H1 (cell line): Measurements from ENCODE around the gene RPS21. TPM values are rescaled to one million over a fixed set of nuclear protein-coding genes. Genes with fewer than 3 reads are reported as not detected.

Experiments
- ATF3 ChIP-seq: IDR thresholded peaks from 2 replicates; pipeline ENCODE4 v1.6.1; 2011; ENCODE audit warnings: low read depth, mild to moderate bottlenecking, low read length; ENCODE audit not compliant: insufficient read depth
- CBX5 ChIP-seq: fragments of 300-800, 300-1000 bp; sonication (generic); IDR thresholded peaks from 2 replicates; pipeline ENCODE4 v1.7.1; 2016; ENCODE audit warnings: antibody characterized with exemption, low read length, low read depth
- EP300 ChIP-seq, 2 experiments: IDR thresholded peaks; 1 replicate in 1 of 2; 2 replicates in 1 of 2; pipeline ENCODE4 v1.6.1; 2011 to 2012; ENCODE audit warnings: low read depth in 2 of 2, low read length in 2 of 2, mild to moderate bottlenecking in 2 of 2, borderline replicate concordance in 1 of 2, inconsistent platforms in 1 of 2, moderate library complexity in 1 of 2
- POU5F1 ChIP-seq: IDR thresholded peaks from 2 replicates; pipeline ENCODE4 v1.6.1; 2011; ENCODE audit warnings: low read depth, mild to moderate bottlenecking, low read length, moderate library complexity
- SIN3A ChIP-seq, 2 experiments: IDR thresholded peaks in 1 of 2; conservative IDR thresholded peaks in 1 of 2; 2 replicates each; pipeline ENCODE4 v1.6.1; 2011 to 2012; ENCODE audit warnings: low read length in 2 of 2, improper control_type of control experiment in 1 of 2, low read depth in 1 of 2, mild to moderate bottlenecking in 1 of 2
- TBP ChIP-seq: IDR thresholded peaks from 2 replicates; pipeline ENCODE4 v1.6.1; 2011; ENCODE audit warnings: low read depth, low read length, improper control_type of control experiment
- polyA plus RNA-seq, 7 experiments: library from polyadenylated mRNA; depleted of rRNA in 3 of 7; stranded (reverse) in 5 of 7; unstranded in 2 of 7; fragments of >200 nt in 5 of 7; fragments of 200-250 nt in 2 of 7; gene quantifications; 1 replicate in 5 of 7; 2 replicates in 1 of 7; 4 replicates in 1 of 7; pipeline versions ENCODE4 v1.2.1 to v1.2.3, GENCODE V29; 2011 to 2013; ENCODE audit warnings: missing spikeins in 2 of 7, mixed read lengths in 2 of 7
- total RNA-seq: library from RNA; stranded (reverse); fragmentation: NEBNext Ultra II Directional; extraction: Animal tissue kit (Norgen Biotek cat#: 25700); gene quantifications from 2 replicates; pipeline ENCODE4 v1.2.1, GENCODE V29; 2021

RPS21 gene
- total and polyA plus RNA-seq, 2 of the 8 experiments (the other 6 are each of a cell fraction or from before 2014, with no cell fraction given), result 1,787 to 7,219 TPM

GRCh38 chr20:62376112-62377063 lies 10.5 kb upstream of the RPS21 start (continued):
- TF ChIP-seq TBP (peak; percentile 72; the same call in 1 of the 2 replicates), SIN3A (conservative IDR thresholded peaks at IDR 0.05 in 1 of 2, IDR thresholded peaks at IDR 0.05 in 1 of 2; ENCODE audit: low read depth in 1 of 2, low read length in 2 of 2) (0 out of 4 replicates have a peak, but pooled peaks have one; percentile 22 to 54), EP300 (IDR thresholded peaks at IDR 0.05; ENCODE audit: borderline replicate concordance in 1 of 2, low read depth in 2 of 2, low read length in 2 of 2) (peak in 1 of 2 experiments; percentile 61; a peak in 1 of 3 replicates), ATF3 (no peak), POU5F1 (no peak), CBX5 (no peak)
